ENCODE data around the gene GOLM1. TPM values are rescaled to one million over a fixed set of nuclear protein-coding genes. Genes with fewer than 3 reads are reported as not detected.
A peak's percentile ranks its signal among the peaks of the same experiment; 100 is the strongest.

Gene GOLM1
- total and polyA plus RNA-seq, 4 donors, result 21.7 to 55.2 (median 35.7) TPM

DNA sequence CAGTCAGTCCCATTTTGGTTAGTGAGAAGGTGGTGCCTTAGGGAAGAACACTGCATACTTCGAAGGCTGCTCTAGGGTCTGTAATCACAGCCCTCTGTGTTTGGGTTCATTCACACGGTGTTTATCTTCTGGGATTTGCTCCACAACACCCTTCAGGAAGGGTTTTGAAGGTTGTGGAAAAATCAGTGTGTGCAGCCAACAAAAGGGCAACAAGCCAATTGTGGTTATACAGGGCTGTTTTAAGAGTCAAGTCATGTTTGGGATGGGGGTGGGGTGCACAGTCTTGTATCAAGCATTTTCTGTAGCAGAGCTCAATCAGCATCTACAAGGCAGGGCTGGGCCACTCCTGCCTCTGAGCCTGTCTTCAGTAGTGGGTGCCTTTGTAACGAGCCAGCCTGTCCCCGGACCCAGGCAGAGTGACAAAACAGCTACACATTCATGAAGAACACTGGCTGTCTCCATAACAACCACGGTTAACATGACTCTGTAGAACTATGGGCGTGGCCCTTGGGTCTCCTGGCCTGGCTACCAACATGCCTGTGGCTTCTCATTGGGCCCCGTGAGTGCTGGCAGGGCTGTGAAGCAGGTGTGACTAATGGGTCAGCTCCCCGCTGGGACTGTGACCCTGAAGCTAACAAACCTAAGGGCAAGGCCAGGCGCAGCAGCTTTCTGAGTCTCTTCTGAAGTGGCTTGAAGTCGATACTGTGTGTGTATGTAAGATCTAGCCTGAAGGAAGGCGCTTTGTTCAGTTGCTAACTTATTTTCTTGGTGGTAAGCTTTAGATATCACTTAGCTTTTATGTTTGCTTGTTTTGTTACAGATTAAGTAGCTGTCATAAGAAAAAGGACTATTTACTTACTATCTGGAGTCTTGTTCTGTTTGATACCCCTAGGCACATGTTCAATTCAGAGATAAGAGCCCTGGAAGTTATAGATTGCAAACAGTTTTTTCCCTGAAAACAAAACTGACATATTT, 27.9 kb upstream of the GOLM1 start:
- no peak overlapping the region for H3K9ac ChIP-seq (ENCODE audit: insufficient read depth in 1 of 2, low read length in 2 of 2)
- no peak overlapping the region for H3K4me3 ChIP-seq
- peak overlapping the region in 1 of 2 donors; percentile 58 for H3K27ac ChIP-seq (ENCODE audit: low read depth in 1 of 2, low read length in 1 of 2)
- H3K9me3 ChIP-seq (ENCODE audit: control insufficient read depth in 4 of 4, insufficient read depth in 3 of 4, low read length in 3 of 4), result no peaks in the 10 kb centered on the region
- H3K4me1 ChIP-seq (ENCODE audit: control insufficient read depth in 5 of 5, insufficient read depth in 5 of 5, low read length in 5 of 5), result peaks cover 0 to 20% (median 11%) of the 10 kb centered on the region in 5 donors
- TF ChIP-seq, protein P1, sequence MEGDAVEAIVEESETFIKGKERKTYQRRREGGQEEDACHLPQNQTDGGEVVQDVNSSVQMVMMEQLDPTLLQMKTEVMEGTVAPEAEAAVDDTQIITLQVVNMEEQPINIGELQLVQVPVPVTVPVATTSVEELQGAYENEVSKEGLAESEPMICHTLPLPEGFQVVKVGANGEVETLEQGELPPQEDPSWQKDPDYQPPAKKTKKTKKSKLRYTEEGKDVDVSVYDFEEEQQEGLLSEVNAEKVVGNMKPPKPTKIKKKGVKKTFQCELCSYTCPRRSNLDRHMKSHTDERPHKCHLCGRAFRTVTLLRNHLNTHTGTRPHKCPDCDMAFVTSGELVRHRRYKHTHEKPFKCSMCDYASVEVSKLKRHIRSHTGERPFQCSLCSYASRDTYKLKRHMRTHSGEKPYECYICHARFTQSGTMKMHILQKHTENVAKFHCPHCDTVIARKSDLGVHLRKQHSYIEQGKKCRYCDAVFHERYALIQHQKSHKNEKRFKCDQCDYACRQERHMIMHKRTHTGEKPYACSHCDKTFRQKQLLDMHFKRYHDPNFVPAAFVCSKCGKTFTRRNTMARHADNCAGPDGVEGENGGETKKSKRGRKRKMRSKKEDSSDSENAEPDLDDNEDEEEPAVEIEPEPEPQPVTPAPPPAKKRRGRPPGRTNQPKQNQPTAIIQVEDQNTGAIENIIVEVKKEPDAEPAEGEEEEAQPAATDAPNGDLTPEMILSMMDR (IDR thresholded peaks at IDR 0.05; ENCODE audit: control extremely low read depth, extremely low read depth), result no peak
- ATAC-seq (ENCODE audit: insufficient read depth, low FRiP score) (peak; percentile 95), DNase-seq (peak; percentile 87 to 92 (median 91))
- WGBS, 2 donors, result 50 to 67% methylated on average over 11 of the region's 11 CpGs
- H3K36me3 ChIP-seq (ENCODE audit: control insufficient read depth in 4 of 4, insufficient read depth in 4 of 4, low read length in 4 of 4), result no peaks in the 10 kb centered on the region
- H3K27me3 ChIP-seq (ENCODE audit: control insufficient read depth in 3 of 3, insufficient read depth in 3 of 3, low read length in 2 of 3), result peaks cover 0 to 2% (median 0%) of the 10 kb centered on the region in 3 donors

DNA sequence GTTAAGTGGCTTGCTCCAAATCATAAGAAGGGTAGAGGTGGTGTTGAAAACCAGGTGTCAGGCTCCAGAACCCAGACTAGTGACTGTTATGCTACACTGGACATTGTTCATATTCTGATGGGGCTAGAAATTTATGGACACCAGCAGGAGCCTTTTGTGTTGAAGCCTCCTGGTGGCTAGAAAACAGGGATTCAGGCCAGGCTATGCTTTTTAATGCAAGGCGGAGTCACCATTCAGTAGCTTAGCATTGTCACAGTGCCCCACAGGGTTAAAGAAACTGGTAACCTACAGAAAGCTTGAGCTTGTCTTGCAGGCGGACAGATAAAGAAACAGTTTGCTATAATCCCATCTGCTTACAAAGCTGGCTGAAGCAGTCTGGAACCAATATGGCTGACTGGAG, 23.0 kb upstream of the GOLM1 start:
- WGBS, 2 donors, result 95 to 96% methylated on average over 2 of the region's 2 CpGs
- TF ChIP-seq, protein P1 (IDR thresholded peaks at IDR 0.05; ENCODE audit: control extremely low read depth, extremely low read depth), result no peak
- Histone ChIP-seq H3K9ac (ENCODE audit: insufficient read depth in 1 of 2, low read length in 2 of 2) (no peak overlapping the region), H3K9me3 (ENCODE audit: control insufficient read depth in 4 of 4, insufficient read depth in 3 of 4, low read length in 3 of 4) (no peaks in the 10 kb centered on the region), H3K4me1 (ENCODE audit: control insufficient read depth in 5 of 5, insufficient read depth in 5 of 5, low read length in 5 of 5) (peaks cover 0 to 12% (median 8%) of the 10 kb centered on the region in 5 donors), H3K27me3 (ENCODE audit: control insufficient read depth in 3 of 3, insufficient read depth in 3 of 3, low read length in 2 of 3) (peaks cover 0 to 2% (median 0%) of the 10 kb centered on the region in 3 donors), H3K36me3 (ENCODE audit: control insufficient read depth in 4 of 4, insufficient read depth in 4 of 4, low read length in 4 of 4) (no peaks in the 10 kb centered on the region), H3K4me3 (no peak overlapping the region), H3K27ac (ENCODE audit: low read depth in 1 of 2, low read length in 1 of 2) (no peak overlapping the region)
- ATAC-seq (ENCODE audit: insufficient read depth, low FRiP score), result no peak
- DNase-seq, result no peak

DNA sequence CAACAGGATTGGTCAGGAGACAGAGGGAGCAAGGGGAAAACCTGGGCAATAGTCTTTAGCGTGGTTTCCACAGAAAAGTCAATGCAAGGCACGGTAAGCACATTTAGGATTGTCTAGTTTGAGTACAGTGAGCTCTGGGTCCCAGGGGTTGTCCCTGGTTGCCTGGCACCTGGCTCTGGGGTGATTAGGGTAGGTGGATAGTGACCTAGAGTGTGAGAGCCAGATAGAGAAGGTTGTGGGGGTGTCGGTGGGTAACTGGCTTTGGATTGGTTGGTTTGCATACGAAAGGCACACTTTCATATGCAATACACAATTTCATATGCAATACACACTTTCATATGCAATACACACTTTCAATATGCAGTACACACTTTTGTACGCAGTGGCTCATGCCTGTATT, 20.1 kb upstream of the GOLM1 start:
- no peak for DNase-seq
- no peaks in the 10 kb centered on the region for H3K4me1 ChIP-seq (ENCODE audit: control insufficient read depth in 5 of 5, insufficient read depth in 5 of 5, low read length in 5 of 5)
- H3K4me3 ChIP-seq, result no peak overlapping the region
- no peaks in the 10 kb centered on the region for H3K9me3 ChIP-seq (ENCODE audit: control insufficient read depth in 4 of 4, insufficient read depth in 3 of 4, low read length in 3 of 4)
- no peak overlapping the region for H3K9ac ChIP-seq (ENCODE audit: insufficient read depth in 1 of 2, low read length in 2 of 2)
- no peak for ATAC-seq (ENCODE audit: insufficient read depth, low FRiP score)
- TF ChIP-seq, protein P1 (IDR thresholded peaks at IDR 0.05; ENCODE audit: control extremely low read depth, extremely low read depth), result no peak
- 94 to 97% methylated on average over 5 of the region's 5 CpGs for WGBS, 2 donors
- peaks cover 0 to 2% (median 0%) of the 10 kb centered on the region in 3 donors for H3K27me3 ChIP-seq (ENCODE audit: control insufficient read depth in 3 of 3, insufficient read depth in 3 of 3, low read length in 2 of 3)
- H3K27ac ChIP-seq (ENCODE audit: low read depth in 1 of 2, low read length in 1 of 2), result no peak overlapping the region
- no peaks in the 10 kb centered on the region for H3K36me3 ChIP-seq (ENCODE audit: control insufficient read depth in 4 of 4, insufficient read depth in 4 of 4, low read length in 4 of 4)
